Thoracic aorta endothelial cell (primary cell): ENCODE results near the gene RTL9. TPM values are rescaled to one million over a fixed set of nuclear protein-coding genes. Genes with fewer than 3 reads are reported as not detected.

Source experiments
- small RNA-seq: library from RNA; depleted of rRNA; stranded (forward); fragments of <200 nt; gene quantifications from one replicate; pipeline ENCODE3, GENCODE V24; 2012
- total RNA-seq: library from RNA; depleted of rRNA; stranded (reverse); fragments of >200 nt; gene quantifications from 2 replicates; pipeline ENCODE4 v1.2.3, GENCODE V29; 2012

Gene RTL9
- not detected in 2 replicates for total RNA-seq

GRCh38 chrX:110358548-110358947, at the start of gene RTL9:
Gene RTL9 (plus strand): TSS chrX:110358848. CDS start chrX:110450618, 91,770 bp downstream.

GRCh38 chrX:110317820-110318663, 40.6 kb upstream of the RTL9 start, which contains the start of gene AMMECR1:
Gene AMMECR1 (minus strand): TSS chrX:110318085. CDS start chrX:110318071, 14 bp downstream.

Small RNA genes within 50 kb of the gene (small RNA-seq; reads per million reads assigned to genes)
- gene GNG5P2, result not detected

Other genes with a start within 250 kb of the RTL9 start
- gene AMMECR1, start 40.8 kb upstream of the RTL9 start, total RNA-seq, result 15.3 and 15.4 TPM in 2 replicates